SK-N-SH (cell line): ENCODE data around the gene MAST1. TPM values are rescaled to one million over a fixed set of nuclear protein-coding genes. Genes with fewer than 3 reads are reported as not detected.
A peak's percentile ranks its signal among the peaks of the same experiment; 100 is the strongest.

ENCODE experiments used
- CTCF ChIA-PET: fragments of 300-600, 350-600 bp; formaldehyde crosslinking; extraction: SDS; loops from one replicate; lab custom pipeline; 2021; lab: Yijun Ruan, JAX
- POLR2A ChIA-PET: fragments of 350-600 bp; sonication (Branson Sonifier 250); formaldehyde crosslinking; extraction: SDS; loops from one replicate; lab custom pipeline; 2020; ENCODE audit warnings: antibody characterized with exemption, inconsistent platforms; lab: Yijun Ruan, JAX
- DNase-seq: peaks from one replicate; pipeline ENCODE4 v3.0.0; 2012
- H2AFZ ChIP-seq: fragments of 200-600 bp; sonication (generic); 2 replicates; pipeline ENCODE4 v1.8.1; 2016; ENCODE audit warnings: antibody characterized with exemption, mild to moderate bottlenecking, low read depth
- H3F3A ChIP-seq: fragments of 200-600 bp; sonication (generic); replicated peaks from 2 replicates; pipeline ENCODE3; 2016; ENCODE audit warnings: antibody characterized with exemption, mild to moderate bottlenecking; ENCODE audit not compliant: insufficient read depth
- H3K27ac ChIP-seq, 2 experiments: fragments of 200-500 bp in 1 of 2; fragments of 200-600 bp in 1 of 2; sonication (Bioruptor generic) in 1 of 2; sonication (generic), shearing (Covaris generic) in 1 of 2; 2 replicates each; pipeline versions ENCODE4 v1.5.1 to v1.6.1; 2014 to 2016; ENCODE audit warnings: low read depth in 2 of 2, inconsistent platforms in 1 of 2, low read length in 1 of 2, mild to moderate bottlenecking in 1 of 2, mixed read lengths in 1 of 2
- H3K27me3 ChIP-seq: fragments of 200-600 bp; sonication (generic), shearing (Covaris generic); 2 replicates; pipeline ENCODE4 v1.6.1; 2016; ENCODE audit warnings: mixed run types; ENCODE audit not compliant: insufficient read depth
- H3K36me3 ChIP-seq, 2 experiments: fragments of 200-500 bp in 1 of 2; fragments of 200-600 bp in 1 of 2; sonication (Bioruptor generic) in 1 of 2; sonication (generic) in 1 of 2; replicated peaks in 1 of 2; 2 replicates each; pipeline versions ENCODE3 to v1.5.1; 2014 to 2016; ENCODE audit warnings: low read length in 1 of 2, mild to moderate bottlenecking in 1 of 2; ENCODE audit not compliant: insufficient read depth in 2 of 2, control insufficient read depth in 1 of 2
- H3K4me1 ChIP-seq, 2 experiments: fragments of 200-500 bp in 1 of 2; fragments of 200-600 bp in 1 of 2; sonication (Bioruptor generic) in 1 of 2; sonication (generic), shearing (Covaris generic) in 1 of 2; 2 replicates each; pipeline versions ENCODE4 v1.5.1 to v1.6.1; 2014 to 2016; ENCODE audit warnings: low read depth in 1 of 2, low read length in 1 of 2, mixed run types in 1 of 2; ENCODE audit not compliant: insufficient read depth in 2 of 2, control insufficient read depth in 1 of 2
- H3K4me2 ChIP-seq: fragments of 200-600 bp; sonication (generic), shearing (Covaris generic); 2 replicates; pipeline ENCODE4 v1.6.1; 2017; ENCODE audit warnings: mixed run types
- H3K4me3 ChIP-seq, 2 experiments: fragments of 200-500 bp in 1 of 2; fragments of 200-600 bp in 1 of 2; sonication (Bioruptor generic) in 1 of 2; sonication (generic), shearing (Covaris generic) in 1 of 2; 2 replicates each; pipeline versions ENCODE4 v1.5.1 to v1.8.1; 2014 to 2016; ENCODE audit warnings: low read depth in 2 of 2, inconsistent platforms in 1 of 2, low read length in 1 of 2, mild to moderate bottlenecking in 1 of 2, mixed read lengths in 1 of 2, moderate library complexity in 1 of 2
- H3K79me2 ChIP-seq: fragments of 200-600 bp; sonication (generic); 2 replicates; pipeline ENCODE4 v1.8.1; 2017; ENCODE audit warnings: mild to moderate bottlenecking; ENCODE audit not compliant: insufficient read depth
- H3K9ac ChIP-seq: fragments of 200-600 bp; sonication (generic); 2 replicates; pipeline ENCODE4 v1.6.1; 2017; ENCODE audit warnings: mixed run types
- H3K9me2 ChIP-seq: fragments of 200-600 bp; sonication (generic); 2 replicates; pipeline ENCODE4 v1.6.1; 2017; ENCODE audit warnings: mixed run types
- H3K9me3 ChIP-seq: fragments of 200-600 bp; sonication (generic); 2 replicates; pipeline ENCODE4 v1.6.1; 2017; ENCODE audit warnings: mixed run types, mild to moderate bottlenecking, moderate library complexity
- H4K20me1 ChIP-seq: fragments of 200-600 bp; sonication (generic); 2 replicates; pipeline ENCODE4 v1.6.1; 2017; ENCODE audit warnings: mild to moderate bottlenecking, mixed run types; ENCODE audit not compliant: insufficient read depth
- EP300 ChIP-seq, 2 experiments: IDR thresholded peaks; 2 replicates each; pipeline versions ENCODE4 v1.4.0 to v1.6.1; 2012; ENCODE audit warnings: borderline replicate concordance in 1 of 2, low read depth in 1 of 2, low read length in 1 of 2
- EZH2phosphoT487 ChIP-seq: fragments of 200-600 bp; sonication (generic); IDR thresholded peaks from 2 replicates; pipeline ENCODE4 v1.6.1; 2017; ENCODE audit warnings: low read depth, mixed run types, mild to moderate bottlenecking, antibody characterized with exemption, moderate library complexity, borderline replicate concordance
- FOSL2 ChIP-seq: IDR thresholded peaks from 2 replicates; pipeline ENCODE4 v1.4.0; 2012; ENCODE audit warnings: low read depth, mild to moderate bottlenecking, moderate library complexity, borderline replicate concordance
- FOXM1 ChIP-seq: IDR thresholded peaks from 2 replicates; pipeline ENCODE4 v1.4.0; 2012; ENCODE audit warnings: low read depth, mild to moderate bottlenecking
- IRF3 ChIP-seq: fragments of 150-350 bp; IDR thresholded peaks from 2 replicates; pipeline ENCODE4 v1.6.1; 2016; ENCODE audit warnings: mild to moderate bottlenecking, low read depth, low read length
- MAX ChIP-seq: IDR thresholded peaks from 2 replicates; pipeline ENCODE4 v1.4.0; 2012; ENCODE audit warnings: low read depth
- MEF2A ChIP-seq: IDR thresholded peaks from 2 replicates; pipeline ENCODE4 v1.4.0; 2012; ENCODE audit warnings: low read depth, borderline replicate concordance
- NRF1 ChIP-seq: IDR thresholded peaks from 2 replicates; pipeline ENCODE4 v1.6.1; 2012; ENCODE audit warnings: low read depth, mild to moderate bottlenecking, low read length
- POLR2AphosphoS5 ChIP-seq: IDR thresholded peaks from 2 replicates; pipeline ENCODE4 v1.6.1; 2012; ENCODE audit warnings: low read depth, low read length
- RAD21 ChIP-seq: IDR thresholded peaks from 2 replicates; pipeline ENCODE4 v1.6.1; 2012; ENCODE audit warnings: mild to moderate bottlenecking, low read length
- RCOR1 ChIP-seq: fragments of 150-350 bp; IDR thresholded peaks from 2 replicates; pipeline ENCODE4 v1.6.1; 2017; ENCODE audit warnings: antibody characterized with exemption, low read length
- RFX5 ChIP-seq: IDR thresholded peaks from 2 replicates; pipeline ENCODE4 v1.6.1; 2012; ENCODE audit warnings: mild to moderate bottlenecking, improper control_type of control experiment, low read length
- RXRA ChIP-seq: IDR thresholded peaks from 2 replicates; pipeline ENCODE4 v1.4.0; 2012; ENCODE audit warnings: low read depth, mild to moderate bottlenecking, borderline replicate concordance
- SIN3A ChIP-seq: IDR thresholded peaks from 2 replicates; pipeline ENCODE4 v1.6.1; 2012; ENCODE audit warnings: low read depth, mild to moderate bottlenecking, low read length, moderate library complexity, borderline replicate concordance
- TEAD4 ChIP-seq: IDR thresholded peaks from 2 replicates; pipeline ENCODE4 v1.4.0; 2012; ENCODE audit warnings: mild to moderate bottlenecking, borderline replicate concordance; ENCODE audit not compliant: insufficient read depth
- ZBTB33 ChIP-seq: IDR thresholded peaks from 2 replicates; pipeline ENCODE4 v1.4.0; 2012; ENCODE audit warnings: low read depth, borderline replicate concordance
- WGBS: methylation state at CpG from one replicate; pipeline ENCODE4 v1.1.6; 2017; ENCODE audit warnings: low lambda C conversion rate; 5-methylcytosine and 5-hydroxymethylcytosine counted together
- polyA plus RNA-seq, 3 experiments: library from polyadenylated mRNA; depleted of rRNA; stranded (reverse); fragments of >200 nt; gene quantifications; 2 replicates each; pipeline ENCODE4 v1.2.3, GENCODE V29; 2012

The MAST1 gene
- polyA plus RNA-seq, 1 of the 3 experiments (the other 2 are of a cell fraction) = 9.7 TPM

GRCh38 chr19:12836529-12836863, 1.8 kb upstream of the MAST1 start:
- no peaks in the 10 kb centered on the region for H3K79me2 ChIP-seq
- H3K9me2 ChIP-seq = no peaks in the 10 kb centered on the region
- H3F3A ChIP-seq = peaks cover 33% of the 10 kb centered on the region
- 7% methylated on average over 3 of the region's 6 CpGs for WGBS
- no peak overlapping the region for H3K4me2 ChIP-seq
- H3K27ac ChIP-seq = peak overlapping the region in 1 of 2 experiments; percentile 22; a peak in 2 of 4 replicates
- H3K9ac ChIP-seq = no peak overlapping the region
- POLR2A ChIA-PET = interaction anchor here (1.3 kb wide), 1 partner anchor 34 kb away, joined by 3 read pairs; the partner anchor contains the start of gene THSD8
- no peak for DNase-seq
- no peaks in the 10 kb centered on the region for H3K27me3 ChIP-seq
- H3K4me3 ChIP-seq = no peak overlapping the region
- no peaks in the 10 kb centered on the region for H3K36me3 ChIP-seq
- H2AFZ ChIP-seq = no peak overlapping the region
- TF ChIP-seq TEAD4 (no peak), FOSL2 (no peak), FOXM1 (no peak), MAX (no peak), POLR2AphosphoS5 (no peak), MEF2A (no peak), RAD21 (no peak), RFX5 (no peak), EZH2phosphoT487 (no peak), RXRA (no peak), EP300 (IDR thresholded peaks at IDR 0.05; ENCODE audit: borderline replicate concordance in 1 of 2, low read depth in 1 of 2, low read length in 1 of 2) (no peak), RCOR1 (no peak), ZBTB33 (no peak), IRF3 (no peak), SIN3A (no peak), NRF1 (no peak)
- TF ChIP-seq, all 33 proteins: peak for 0
- CTCF ChIA-PET = interaction anchor here (0.9 to 3.1 kb wide), 3 partner anchors 30 to 78 kb away, joined by 4 to 15 read pairs (median 4); partner anchors contain the start of gene RNASEH2A
- no peaks in the 10 kb centered on the region for H3K9me3 ChIP-seq
- no peaks in the 10 kb centered on the region for H4K20me1 ChIP-seq
- peaks cover 5 to 57% of the 10 kb centered on the region in 2 experiments; a peak in 2 of 4 replicates for H3K4me1 ChIP-seq
